Right hindlimb (tissue), 1 donor: ENCODE data around the gene FXYD1.
A peak's percentile ranks its signal among the peaks of the same experiment; 100 is the strongest.
"Not testable (repeated sequence)": the region's sequence is repeated elsewhere in the genome, so short reads cannot be mapped to it uniquely, and the experiment has no call there.

Experiments used
- DNase-seq: peaks from one replicate; pipeline ENCODE4 v3.0.0-alpha.2; 2018

Gene FXYD1

GRCh38 chr19:35144259-35144599 is 5.6 kb downstream of the FXYD1 start:
- DNase-seq: no peak

GRCh38 chr19:35144600-35145436 is 6.2 kb downstream of the FXYD1 start:
- DNase-seq: no peak

GRCh38 chr19:35146746-35147459 is 8.3 kb downstream of the FXYD1 start:
- no peak for DNase-seq

- no peak for DNase-seq
These were observed 10.8 kb downstream of the FXYD1 start for GRCh38 chr19:35149463-35149862.

- DNase-seq: no peak
These were observed 11.8 kb downstream of the FXYD1 start for GRCh38 chr19:35150445-35150844.

GRCh38 chr19:35151273-35152065 is 12.8 kb downstream of the FXYD1 start:
- no peak for DNase-seq

- not testable (repeated sequence) for DNase-seq
These were observed 14.5 kb downstream of the FXYD1 start for GRCh38 chr19:35153129-35153522.

- no peak for DNase-seq
These were observed 15.3 kb downstream of the FXYD1 start for GRCh38 chr19:35153701-35154524.

- DNase-seq: peak; percentile 69
These were observed 16.1 kb downstream of the FXYD1 start, which contains the start of gene FXYD5 for GRCh38 chr19:35154525-35155406. Gene FXYD5 (plus strand): TSS chr19:35154735. CDS start chr19:35155551, 816 bp downstream.

GRCh38 chr19:35155441-35155840 is 16.8 kb downstream of the FXYD1 start:
- no peak for DNase-seq

- DNase-seq: no peak
These were observed 17.5 kb downstream of the FXYD1 start for GRCh38 chr19:35155981-35156672.

- DNase-seq: no peak
These were observed 18.0 kb downstream of the FXYD1 start for GRCh38 chr19:35156673-35157014.

GRCh38 chr19:35157431-35157830 is 18.8 kb downstream of the FXYD1 start:
- no peak for DNase-seq

- DNase-seq: no peak
These were observed 21.0 kb downstream of the FXYD1 start for GRCh38 chr19:35159606-35160005.

- DNase-seq: no peak
These were observed 22.2 kb downstream of the FXYD1 start for GRCh38 chr19:35160629-35161433.

- DNase-seq: no peak
These were observed 22.8 kb downstream of the FXYD1 start for GRCh38 chr19:35161434-35161743.

GRCh38 chr19:35162471-35163326 is 24.1 kb downstream of the FXYD1 start:
- DNase-seq: no peak

- no peak for DNase-seq
These were observed 25.8 kb downstream of the FXYD1 start for GRCh38 chr19:35164418-35164817.
